Stimulated activated CD8-positive, alpha-beta memory T cell treated with anti-CD3 and anti-CD28 coated beads, Interleukin-7, amount 100 ng/mL, for 48 hours (primary cell): ENCODE data around the gene SLC35F4.

Experiments used
- DNase-seq, 2 donors: peaks; one replicate each; pipeline ENCODE4 v3.0.0-alpha.2; 2020; ENCODE audit warnings: low read depth in 1 of 2; ENCODE audit errors: extremely low read depth in 1 of 2

The SLC35F4 gene

DNA sequence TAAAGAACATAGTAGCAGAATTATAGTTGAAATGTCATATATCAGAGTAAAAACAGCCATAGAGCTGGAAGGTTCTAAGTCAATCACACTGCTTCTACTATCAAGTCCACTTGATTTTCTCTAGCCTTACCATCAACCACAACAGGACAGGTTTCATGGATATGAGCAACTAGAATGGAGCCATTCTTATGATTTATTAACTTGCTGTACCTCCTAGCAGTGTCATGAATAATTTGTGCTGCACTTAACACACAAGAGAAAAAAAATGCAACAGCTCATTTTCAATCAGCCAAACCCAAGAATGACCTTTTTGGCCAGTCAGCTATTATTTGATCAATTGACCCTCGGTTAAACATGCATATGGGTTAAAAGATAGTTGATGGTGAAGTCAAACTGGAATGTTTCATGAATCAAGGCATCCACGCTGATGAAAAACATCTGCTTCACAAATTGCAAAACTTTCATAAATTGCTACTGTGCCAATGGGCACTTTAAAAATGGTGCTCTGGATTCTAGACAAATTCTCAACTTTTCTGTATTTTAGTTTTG lies 316.8 kb downstream of the SLC35F4 start:
- DNase-seq, result no peak

DNA sequence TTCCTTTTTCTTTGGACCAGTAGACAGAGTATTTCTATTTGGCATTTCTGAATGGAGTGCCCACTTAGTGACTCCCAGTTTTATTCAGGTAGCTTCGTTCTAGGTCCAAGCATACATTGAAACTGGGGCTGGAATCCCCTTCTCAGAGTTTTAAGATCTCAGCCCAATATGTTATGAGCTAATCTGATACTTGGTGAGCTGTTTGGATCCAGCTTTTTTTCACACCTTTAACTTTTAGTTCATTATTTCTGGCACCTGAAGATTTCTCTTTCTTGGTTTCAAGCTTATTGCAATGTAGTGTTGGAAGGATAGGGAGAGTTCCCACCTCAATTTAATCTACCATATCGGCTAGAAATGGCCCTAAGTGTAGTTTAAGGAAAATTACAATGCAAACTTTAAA lies 318.8 kb downstream of the SLC35F4 start:
- no peak for DNase-seq

DNA sequence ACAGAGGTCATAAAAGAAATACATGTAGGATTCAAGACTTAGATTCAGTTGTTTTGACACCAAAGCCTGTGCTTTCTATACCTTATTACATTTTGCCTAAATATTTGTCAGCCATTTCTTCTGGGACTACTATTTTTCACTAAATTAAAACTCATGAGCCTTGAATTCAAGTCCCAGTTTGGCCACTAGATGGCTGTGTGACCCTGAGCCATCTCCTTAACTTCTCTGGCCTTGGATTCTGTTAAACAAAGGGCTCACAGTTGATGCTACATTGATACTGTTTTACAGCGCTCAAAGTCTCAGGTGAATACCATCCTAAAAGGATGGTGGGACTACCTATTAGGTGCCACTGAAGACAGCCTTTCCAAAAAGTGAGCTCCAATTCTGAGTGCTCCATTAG lies 332.7 kb downstream of the SLC35F4 start:
- no peak for DNase-seq

DNA sequence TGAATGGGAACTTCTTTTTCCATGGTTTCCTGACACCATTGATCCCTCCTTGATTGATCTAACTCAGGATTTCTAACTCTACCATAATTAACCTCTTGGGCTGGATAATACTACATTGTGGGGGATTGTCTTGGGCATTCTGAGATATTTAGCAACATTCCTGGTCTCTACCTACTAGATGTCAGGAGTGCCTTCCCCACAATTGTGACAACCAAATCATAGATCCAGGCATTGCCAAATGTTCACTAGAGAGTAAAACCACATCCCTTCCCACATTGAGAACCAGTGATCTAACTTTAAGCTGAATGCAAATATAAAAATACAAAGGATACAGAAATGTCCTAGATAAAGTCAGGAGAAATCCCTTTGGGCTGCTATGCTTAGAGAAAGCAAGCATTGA lies 335.3 kb downstream of the SLC35F4 start:
- DNase-seq, result no peak

DNA sequence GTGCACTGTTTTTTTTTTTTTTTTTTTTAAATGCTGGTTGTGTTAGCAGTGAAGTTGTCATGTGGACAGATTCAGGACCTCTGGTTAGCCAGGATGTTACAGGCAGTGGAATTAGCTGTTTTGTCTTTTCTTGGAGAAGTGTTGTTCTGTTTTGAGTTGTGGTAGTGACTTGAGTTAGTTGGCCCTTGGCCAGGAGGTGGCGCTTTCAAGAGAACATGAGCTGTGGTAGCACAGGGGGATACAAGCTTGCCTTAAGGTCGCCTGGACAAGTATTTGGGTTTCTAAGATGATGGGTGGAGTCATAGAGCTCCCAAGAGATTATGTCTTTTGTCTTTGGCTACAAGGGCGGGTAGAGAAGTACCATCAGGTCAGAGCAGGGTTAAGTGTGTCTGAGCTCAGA lies 338.9 kb downstream of the SLC35F4 start:
- no peak for DNase-seq

DNA sequence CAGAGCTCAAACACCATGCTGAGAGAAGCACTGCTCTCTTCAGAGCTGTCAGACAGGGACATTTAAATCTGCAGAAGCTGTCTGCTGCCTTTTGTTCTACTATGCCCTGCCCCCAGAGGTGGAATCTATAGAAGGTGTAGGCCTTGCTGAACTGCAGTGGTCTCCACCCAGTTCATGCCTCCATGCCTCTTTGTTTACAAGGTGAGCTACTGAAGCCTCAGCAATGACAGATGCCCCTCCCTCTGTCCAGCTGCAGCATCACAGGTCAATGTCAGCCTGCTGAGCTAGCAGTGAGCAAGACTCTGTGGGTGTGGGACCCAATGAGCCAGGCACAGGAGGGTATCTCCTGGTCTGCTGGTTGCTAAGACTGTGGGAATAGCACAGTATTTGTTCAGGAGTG lies 346.8 kb downstream of the SLC35F4 start:
- no peak for DNase-seq
